Measurements from ENCODE around the gene RECQL.
"Not testable (repeated sequence)": the region's sequence is repeated elsewhere in the genome, so short reads cannot be mapped to it uniquely, and the experiment has no call there.

The RECQL gene

DNA sequence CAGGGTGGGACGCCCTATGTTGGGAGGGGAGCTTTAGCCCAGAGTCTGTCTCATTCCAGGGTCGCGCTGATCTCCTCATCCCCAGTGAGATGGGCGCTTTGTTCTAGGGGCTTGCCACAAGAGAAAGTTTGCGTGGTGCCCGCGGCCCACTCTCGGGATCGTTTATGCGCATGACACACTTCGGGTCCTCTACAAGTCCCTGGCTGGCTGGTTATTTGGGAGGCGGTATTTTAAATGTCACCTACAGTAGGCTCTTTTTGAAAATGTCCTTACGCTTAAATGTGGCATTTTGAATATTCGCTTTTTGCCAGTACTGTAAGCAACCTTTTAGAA, 695 bp upstream of the RECQL start:
- peak; percentile 38 for DNase-seq (ENCODE audit: low spot score)

DNA sequence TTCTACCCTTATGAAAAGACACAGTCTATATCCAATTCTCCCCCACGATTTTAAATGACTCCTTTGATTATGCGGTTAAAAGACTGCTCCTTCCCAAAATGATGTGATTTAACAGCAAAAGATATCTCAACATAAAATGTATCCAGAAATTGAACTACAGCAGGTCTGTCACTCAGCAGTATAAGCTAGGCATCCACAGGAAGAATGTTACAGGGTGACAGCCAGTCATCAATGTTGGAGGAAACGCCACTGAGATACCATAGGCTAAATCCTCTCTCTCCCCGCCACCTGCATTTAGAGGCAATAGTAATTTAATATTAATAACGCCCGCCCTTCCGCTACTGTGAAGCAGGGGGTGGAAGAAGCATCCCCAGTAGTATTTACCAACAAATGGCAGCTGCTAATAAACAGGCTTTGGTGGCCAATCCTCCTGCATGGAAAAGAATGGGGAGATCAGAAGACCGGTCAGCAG, 613 bp downstream of the RECQL start:
- DNase-seq (ENCODE audit: low spot score) = peak; percentile 4

DNA sequence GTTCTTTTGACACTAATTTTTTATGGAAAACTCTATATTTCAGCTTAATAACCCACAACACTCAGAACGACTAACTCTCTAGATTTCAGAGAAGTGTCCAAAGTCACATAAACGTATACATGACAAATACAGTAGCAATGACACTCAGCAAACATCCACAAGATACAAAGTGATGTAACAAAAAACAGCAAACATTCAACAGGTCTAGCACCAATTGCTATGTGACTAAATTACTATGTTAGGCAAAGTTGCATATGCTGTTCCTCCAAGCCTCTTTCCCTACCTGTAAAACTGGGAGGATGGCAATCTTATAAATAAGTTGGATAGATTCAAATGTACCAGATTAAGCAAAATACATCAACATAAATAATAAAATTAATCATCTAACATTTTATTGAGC, 1.7 kb downstream of the RECQL start:
- no peak for DNase-seq (ENCODE audit: low spot score)

DNA sequence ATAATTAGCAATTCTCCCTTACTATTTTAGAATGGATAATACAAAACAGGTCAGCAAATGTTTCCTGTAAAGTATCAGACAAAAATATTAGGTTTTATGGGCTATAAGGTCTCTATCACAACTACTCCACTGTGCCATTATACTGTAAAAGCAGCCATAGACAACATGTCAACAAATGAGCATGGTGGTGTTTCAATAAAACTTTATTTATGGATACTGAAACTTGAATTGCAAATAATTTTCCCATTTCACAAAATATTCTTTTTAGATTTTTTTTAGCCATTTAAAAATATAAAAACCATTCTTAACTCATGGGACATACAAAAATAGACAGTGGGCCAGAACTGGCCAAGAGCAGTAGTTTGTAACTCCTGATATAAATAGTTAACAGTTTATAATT, 15.4 kb downstream of the RECQL start:
- no peak for DNase-seq (ENCODE audit: low spot score)

DNA sequence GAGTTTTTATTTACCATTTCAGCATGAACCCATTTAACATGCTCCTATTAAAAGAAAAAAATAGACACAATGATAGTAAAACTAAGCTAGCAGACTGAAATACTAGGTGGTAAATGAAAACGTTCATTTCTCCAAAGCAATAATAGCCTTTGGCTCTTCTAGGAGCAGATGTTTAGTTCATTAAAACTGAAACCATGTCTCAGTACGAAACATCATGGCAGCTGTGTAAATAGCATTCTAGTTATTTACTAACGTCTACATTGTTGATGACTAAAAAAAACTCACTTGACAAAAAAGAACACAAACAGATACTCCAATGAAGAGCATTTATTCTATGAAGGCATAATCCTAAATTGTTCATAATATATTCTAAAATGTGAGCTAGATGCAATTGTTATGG, 17.9 kb downstream of the RECQL start:
- DNase-seq (ENCODE audit: low spot score) = no peak

DNA sequence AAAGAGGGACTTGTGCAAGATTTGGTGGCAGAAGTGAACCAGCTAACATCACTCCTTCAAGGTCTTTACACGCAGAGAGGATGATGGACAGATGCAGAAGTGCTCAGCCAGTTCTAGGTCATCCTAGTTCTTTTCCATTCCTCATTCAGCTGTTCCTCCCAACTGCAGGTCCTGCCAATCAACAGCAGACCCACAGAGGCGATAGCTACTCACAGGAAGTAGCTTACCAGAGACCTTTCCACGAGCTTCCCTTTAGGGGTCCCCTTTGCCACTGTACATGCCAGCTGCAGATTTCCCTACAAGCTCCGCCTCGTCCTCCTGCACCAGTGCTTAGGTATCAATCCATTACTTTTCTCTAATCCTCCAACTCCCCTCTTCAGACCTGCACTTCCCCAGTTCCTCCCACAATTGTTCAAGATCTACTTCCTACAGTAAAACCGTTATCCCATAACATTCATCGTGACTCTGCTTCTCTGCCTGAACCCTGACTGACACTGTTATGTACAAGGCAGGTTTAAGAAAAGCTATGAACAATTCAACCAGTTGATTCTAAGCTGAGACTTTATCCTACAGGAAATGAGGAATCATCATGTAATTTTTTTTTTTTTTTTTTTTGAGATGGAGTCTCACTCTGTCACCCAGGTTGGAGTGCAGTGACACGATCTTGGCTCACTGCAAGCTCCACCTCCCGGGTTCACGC, 22.5 kb downstream of the RECQL start:
- no peak for DNase-seq (ENCODE audit: low spot score)

DNA sequence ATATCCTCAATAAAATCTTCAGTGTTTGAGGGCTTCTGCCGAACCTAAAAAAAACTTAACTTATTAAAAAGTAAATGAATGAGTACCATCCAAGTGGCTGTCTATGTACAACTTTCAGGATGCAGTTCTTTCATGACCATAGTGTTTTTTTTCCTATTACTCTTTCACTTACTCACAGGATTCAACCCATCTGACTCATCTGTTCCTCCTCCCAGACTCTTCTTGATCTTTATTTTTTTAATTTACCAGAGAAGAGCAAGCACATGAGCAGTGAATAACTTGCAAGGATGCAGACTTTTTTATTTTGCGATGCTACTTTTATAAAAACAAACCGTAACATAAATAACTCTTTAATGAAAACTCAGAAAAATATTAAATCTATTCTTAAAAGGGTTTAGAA, 24.5 kb downstream of the RECQL start:
- DNase-seq (ENCODE audit: low spot score) = no peak

DNA sequence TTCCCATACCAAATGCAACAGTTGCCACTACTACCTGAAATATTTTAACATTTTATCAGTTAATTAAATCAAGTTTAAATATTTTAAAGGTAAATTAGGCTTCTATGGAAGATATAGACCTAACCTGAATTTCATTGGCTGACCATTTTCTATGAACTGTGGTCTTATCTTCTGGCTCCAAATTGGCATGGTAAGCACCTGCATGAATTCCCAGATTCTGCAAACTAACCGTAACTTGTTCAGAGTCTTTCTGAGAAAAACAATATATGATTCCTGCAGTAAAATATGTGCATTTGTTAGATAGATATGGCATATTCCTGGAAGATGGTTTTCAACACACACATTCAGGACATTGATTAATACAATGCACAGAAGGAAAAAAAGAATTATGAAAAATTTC, 25.9 kb downstream of the RECQL start:
- DNase-seq (ENCODE audit: low spot score) = no peak

DNA sequence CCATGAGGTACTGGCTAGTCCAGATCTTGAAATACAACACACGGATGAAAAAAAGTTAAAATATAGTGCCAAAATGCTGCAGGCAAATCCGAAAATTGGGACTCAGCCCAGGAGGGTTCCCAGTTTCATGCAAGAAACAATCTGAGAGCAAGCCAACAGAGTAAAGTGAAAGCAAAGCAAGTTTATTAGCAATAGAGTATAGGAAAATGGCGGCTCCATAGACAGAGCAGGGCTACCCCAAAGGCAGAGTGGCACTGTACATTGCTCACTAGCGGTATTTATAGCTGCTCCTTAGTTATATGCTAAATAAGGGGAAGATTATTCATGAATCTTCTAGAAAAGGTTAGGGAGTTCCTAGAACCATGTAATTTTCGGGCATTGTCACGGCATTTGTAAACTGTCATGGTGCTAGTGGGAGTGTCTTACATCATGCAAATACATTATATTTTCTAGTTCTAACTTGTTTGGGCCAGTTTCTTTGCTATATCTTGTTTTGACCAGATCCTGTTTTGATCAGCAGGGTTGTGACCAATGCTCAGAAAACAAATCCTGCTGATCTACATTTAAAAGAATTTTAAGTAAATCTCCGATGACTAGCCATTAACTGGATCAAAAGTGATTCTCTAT, 29.1 kb downstream of the RECQL start:
- DNase-seq (ENCODE audit: low spot score) = no peak

DNA sequence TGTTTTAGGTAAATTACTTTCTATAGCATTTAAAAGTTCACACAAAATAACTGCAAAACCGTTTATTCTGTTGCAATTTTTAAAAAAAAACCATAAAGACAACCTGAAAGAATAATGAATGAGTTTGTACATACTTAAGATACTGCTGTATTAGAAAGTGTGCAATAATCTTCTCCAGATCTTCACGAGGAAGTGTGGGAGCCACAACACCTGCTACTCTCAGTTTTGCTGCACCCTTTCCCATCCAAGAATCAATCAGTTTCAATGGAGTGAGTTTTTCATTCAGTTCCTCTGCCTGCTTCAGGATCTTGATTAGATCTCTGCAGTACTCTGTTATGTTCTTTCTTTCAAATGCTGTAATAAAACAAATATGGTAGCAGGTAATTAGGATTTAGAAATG, 30.1 kb downstream of the RECQL start:
- no peak for DNase-seq (ENCODE audit: low spot score)

DNA sequence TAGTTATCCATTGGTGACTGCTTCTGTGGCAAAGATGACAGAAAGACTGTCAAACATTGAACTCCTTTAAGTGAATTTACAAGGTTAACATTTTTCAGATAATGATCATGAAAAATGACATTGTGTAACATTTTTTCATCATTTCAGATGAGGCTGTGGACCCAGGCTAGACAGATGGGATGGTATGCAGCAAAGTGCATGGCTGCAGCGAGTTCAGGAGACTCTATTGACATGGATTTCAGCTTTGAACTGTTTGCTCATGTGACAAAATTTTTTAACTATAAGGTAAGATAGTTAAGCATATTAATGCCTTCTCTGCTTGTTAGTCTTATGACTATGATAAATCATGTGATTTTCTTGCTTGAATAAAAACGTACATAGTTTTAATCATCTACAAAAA, 34.1 kb downstream of the RECQL start:
- not testable (repeated sequence) for DNase-seq (ENCODE audit: low spot score)

DNA sequence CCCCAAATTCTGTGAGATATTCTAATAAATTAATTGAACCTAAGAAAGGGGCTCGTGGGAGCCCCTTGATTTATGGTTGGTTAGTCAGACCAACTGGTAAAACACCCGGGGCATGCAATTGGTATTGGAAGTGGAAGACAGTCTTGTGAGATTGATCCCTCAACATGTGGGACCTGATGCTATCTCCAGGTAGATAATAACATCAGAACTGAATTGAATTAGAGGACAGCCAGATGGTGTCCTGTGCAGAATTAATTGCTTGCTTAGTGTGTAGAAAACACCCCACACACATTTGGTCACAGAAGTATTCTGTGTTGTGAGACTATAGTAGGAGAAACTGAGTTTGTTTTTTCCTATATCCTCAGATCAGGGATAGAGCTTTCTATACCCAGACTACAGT, 42.0 kb downstream of the RECQL start:
- DNase-seq (ENCODE audit: low spot score) = no peak

DNA sequence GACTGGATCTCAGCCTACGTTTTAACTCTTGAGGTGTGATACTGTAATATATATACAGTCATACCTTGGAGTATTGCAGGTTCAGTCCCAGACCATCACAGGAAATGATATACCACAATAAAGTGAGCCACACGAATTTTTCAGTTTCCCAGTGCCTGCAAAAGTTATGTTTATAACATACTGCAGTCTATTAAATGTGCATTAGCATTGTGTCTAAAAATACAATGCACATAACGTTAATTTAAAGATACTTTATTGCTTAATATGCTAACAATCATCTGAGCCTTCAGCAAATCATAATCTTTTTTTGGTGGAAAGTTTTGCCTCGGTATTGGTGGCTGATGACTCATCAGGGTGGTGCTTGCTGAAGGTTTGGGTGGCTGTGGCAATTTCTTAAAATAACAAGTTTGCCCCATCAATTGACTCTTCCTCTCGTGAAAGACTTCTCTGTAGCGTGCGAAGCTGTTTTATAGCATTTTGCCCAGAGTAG, 45.1 kb downstream of the RECQL start:
- DNase-seq (ENCODE audit: low spot score) = no peak

DNA sequence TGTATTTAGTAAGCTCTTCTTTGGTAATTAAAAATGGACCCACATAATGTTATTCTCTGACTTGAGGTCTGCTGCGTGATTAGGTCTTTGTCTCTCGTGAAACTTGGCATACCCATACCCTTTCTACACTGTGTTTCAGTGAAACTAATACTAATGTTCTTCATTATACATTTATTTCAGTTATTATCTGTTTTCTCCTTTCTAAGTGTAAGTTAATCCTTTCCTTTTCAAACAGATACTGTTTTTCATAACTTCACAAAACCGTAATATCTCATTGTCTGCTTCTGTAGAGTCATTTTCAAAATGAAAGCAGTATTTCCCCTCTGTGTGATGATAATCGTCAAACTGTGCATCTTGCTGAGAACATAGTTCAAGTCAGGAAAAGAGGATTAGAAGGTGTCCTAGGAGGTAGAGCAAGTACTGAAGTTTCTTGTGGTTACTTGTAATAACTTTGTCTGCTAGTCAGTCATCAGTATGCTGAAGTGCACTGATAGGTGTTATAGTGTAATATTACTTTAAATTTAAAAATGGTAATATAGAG, 48.1 kb downstream of the RECQL start:
- DNase-seq (ENCODE audit: low spot score) = no peak

DNA sequence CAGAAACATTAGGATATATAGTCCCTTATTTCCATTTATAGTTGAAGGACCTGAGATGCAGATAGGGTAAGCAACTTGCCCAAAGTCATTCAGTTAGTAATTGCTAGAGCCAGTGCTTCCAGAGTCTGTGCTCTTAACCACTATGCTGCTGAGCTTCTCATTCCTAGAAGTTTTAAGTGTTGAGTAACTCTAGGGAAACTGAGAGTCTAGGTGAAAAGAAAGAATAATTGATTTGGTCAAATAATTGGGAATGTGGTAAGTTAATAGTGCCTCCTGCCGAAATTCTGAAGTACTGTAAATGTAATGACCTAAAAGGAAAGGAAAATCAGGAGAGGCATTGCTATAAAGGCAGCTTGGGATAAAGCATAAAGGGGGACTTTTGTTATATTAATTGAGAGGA, 49.9 kb downstream of the RECQL start:
- DNase-seq (ENCODE audit: low spot score) = no peak

DNA sequence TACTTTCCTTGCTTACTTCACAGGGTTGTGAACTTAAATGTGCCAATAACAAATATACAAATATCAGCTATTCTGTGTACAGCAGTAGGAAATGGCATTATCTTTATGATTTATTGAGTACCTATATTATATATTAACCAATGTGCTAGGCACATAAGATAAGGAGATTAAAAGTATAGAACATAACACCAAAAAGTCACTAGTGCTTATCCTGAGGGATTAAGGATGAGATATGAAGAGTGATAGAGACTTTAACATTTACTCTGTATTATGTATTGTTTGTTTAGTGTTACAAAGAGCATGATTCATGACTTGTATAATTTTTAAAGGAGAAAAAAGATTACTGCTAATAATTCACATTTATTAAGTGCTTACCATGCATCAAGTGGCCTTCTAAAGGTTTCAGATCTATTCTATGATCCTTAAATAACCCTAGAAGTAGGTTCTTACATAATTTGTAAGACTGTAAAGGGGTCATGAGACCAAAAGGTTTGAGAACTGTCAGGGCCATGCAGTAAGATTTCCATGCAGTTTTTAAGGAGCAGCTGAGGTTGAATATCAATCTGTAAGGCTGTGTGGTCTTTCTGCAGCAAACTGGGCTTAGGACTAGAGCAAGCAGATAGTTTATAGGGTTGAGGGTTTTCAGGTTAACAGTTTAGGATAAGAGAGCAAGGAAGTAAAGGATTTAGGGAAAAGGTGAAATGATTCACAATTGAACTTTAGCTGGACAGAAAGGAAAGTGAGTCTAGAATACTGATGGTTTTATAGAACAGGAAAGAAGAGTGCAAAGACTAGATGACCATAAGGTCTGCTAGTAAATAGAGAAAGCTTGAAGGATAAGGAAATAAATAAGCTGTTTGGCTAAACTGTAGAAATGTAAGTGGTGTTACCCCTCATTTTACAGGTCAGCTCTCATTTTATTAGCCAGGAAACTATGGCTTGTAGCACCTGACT, 57.0 kb downstream of the RECQL start:
- no peak for DNase-seq (ENCODE audit: low spot score)

DNA sequence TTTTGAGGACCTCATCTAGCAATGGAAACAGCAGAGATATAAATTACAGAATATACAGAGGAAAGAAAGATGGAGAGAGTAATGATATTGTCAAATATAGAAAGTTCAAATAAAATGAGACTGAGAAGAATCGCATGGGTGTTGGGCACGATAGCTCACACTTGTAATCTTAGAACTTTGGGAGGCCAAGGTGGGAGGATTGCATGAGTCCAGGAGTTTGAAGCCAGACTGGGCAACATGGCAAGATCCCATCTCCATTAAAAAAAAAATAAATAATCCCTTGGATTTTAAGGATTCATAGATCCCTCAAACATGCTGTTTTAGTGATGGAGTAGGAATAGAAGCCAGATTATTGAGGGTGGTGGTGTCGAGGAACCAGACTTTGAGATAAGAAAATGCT, 62.1 kb downstream of the RECQL start:
- DNase-seq (ENCODE audit: low spot score) = no peak

DNA sequence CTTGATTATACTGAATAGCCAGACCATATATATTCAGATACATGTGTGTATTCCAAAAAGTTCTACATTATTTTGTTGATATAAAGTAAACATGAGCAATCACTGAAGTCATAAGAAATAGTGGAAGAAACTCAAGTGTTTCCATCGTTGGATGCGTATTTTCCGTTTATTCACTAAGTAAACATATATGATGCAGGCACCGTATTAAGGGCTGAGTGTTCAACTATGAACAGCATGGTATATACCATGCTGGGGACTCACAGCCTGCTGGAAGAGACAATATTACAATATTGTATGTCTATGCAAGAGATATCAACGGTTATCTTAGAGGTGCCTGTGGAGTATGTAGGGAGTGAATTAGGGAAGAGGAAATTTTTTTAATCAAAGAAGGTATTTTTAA, 62.8 kb downstream of the RECQL start:
- DNase-seq (ENCODE audit: low spot score) = no peak

DNA sequence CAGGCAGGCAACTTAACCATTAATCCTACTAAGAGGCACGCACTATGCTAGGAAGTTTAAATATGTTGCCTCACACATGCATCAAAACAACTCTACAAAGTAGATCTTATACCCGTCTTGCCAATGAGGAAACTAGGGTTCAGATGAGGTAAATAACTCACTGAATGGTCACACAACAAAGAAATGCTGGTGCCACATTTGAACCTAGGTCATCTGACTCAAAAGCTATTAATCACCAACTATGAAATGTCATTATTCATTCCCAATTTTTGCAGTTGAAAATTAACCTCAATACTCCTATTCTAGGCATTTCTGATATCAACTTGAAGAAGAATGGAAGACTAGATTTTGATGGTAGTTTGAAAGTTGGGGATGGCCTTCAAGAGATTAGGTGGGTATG, 66.7 kb downstream of the RECQL start:
- no peak for DNase-seq (ENCODE audit: low spot score)

DNA sequence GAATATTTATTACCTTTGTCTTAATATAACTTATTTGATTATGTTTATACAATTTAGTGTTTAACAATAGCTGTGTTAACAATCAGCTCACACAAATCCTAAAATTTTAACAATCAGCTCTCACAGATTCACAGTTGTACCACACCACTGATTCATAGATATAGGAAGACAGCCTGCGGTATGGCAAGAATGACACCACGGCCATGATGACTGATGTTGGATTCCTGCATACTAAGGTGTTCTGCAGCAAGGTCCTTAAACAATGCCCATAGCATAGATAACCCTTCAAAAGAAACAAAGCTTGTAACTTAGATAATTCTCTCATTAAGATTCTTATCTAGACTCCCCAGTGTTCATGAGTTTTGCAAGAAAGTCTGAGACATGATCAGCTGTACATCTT, 67.9 kb downstream of the RECQL start:
- no peak for DNase-seq (ENCODE audit: low spot score)

DNA sequence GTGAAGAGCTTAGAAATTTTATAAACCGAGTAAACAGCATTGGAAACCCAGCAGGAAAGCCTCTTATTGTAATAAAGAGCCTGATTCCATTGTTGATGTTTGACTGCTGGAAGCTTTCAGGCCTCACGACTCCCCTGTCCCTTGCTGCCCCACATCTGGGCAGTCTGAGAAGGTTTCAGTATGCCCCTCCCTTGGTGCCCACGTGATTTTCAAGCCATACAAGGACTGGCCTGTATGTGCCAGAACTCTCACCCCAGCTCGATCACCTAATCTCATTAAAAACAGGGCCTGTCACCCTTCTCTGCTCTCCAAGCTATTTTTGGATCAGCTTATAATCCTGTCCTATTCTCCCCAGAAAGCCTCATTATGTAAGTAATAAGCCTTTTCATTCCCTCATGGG, 71.4 kb downstream of the RECQL start:
- no peak for DNase-seq (ENCODE audit: low spot score)

DNA sequence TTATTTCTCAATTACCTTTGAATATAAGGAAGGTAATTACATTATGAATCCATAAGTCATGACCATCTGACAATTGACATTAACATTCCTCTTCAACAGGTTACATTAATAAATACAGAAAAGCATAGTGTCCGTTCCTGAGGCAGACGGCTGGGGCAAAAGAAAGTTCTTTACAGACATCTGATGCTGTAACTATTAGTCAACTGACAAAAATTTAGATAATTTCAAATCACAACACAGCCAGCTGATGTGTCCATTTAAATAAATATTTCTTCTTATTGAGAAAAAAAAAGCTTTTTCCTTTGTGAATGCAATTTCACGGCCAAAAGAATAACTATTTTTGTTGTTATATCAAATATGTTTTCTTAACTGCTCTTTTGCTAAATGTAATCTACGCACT, 73.2 kb downstream of the RECQL start:
- DNase-seq (ENCODE audit: low spot score) = no peak
